Measurements from ENCODE around the gene HPS4.

DNA sequence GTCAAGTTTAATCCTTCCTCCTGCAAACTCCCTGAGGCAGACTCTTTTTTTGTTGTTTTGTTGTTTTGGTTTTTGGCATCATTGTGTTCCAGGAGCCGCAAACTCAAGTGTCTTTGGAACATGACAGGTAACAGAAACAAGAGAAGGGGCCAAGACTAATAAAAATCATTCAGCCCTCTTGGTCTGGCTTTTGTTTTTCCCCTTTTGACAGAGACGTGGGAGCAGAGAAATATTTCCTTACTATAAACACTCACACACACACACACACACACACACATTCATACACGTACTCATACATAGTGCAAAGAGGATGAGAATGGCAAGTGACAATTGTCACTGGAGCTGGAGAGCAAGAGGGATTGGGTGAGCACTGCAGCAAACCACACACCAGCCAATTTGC is 65.0 kb downstream of the HPS4 start:
- no peak for TF ChIP-seq POLR2A (IDR thresholded peaks at IDR 0.05)
- TF ChIP-seq, protein P1, sequence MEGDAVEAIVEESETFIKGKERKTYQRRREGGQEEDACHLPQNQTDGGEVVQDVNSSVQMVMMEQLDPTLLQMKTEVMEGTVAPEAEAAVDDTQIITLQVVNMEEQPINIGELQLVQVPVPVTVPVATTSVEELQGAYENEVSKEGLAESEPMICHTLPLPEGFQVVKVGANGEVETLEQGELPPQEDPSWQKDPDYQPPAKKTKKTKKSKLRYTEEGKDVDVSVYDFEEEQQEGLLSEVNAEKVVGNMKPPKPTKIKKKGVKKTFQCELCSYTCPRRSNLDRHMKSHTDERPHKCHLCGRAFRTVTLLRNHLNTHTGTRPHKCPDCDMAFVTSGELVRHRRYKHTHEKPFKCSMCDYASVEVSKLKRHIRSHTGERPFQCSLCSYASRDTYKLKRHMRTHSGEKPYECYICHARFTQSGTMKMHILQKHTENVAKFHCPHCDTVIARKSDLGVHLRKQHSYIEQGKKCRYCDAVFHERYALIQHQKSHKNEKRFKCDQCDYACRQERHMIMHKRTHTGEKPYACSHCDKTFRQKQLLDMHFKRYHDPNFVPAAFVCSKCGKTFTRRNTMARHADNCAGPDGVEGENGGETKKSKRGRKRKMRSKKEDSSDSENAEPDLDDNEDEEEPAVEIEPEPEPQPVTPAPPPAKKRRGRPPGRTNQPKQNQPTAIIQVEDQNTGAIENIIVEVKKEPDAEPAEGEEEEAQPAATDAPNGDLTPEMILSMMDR (IDR thresholded peaks at IDR 0.05): no peak
